ENCODE data around the gene DEGS2.

The DEGS2 gene

DNA sequence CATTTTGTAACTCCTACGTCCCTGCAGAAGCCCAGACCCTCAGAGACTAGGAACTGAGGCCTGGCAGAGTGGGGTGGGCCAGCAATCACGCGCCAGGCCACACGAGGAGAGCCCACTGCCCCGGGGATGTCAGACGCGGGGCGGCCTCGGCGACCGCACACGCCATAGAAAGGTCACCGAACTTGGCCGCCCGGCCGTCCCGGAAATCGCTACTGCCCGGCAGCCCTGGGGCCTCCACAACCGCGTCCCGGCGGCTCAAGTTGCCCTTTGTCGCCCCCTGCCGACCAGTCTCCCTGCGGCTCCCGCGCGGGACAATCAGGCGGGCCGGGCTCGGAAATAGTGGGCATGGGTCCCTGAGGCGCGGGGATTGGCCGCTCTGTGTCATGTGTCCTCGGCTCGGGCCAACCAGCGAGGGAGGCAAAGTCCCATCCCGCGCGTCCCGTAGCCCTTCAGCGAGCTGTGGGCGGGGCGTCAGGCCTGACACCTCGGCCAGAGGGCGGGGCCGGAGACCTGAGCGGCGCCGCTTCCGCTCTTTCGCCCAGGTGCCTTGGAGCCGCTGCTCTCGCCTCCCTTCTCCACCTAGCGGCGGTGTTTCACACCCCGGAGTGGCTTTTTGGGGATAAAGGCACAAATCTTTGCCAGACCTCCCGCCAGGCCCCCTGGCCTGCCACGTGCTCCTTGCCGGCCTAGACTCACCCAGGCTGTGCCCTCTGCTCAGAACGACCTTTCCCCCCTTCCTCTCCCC, 33.4 kb upstream of the DEGS2 start (continued):
- TF ChIP-seq, protein P1, sequence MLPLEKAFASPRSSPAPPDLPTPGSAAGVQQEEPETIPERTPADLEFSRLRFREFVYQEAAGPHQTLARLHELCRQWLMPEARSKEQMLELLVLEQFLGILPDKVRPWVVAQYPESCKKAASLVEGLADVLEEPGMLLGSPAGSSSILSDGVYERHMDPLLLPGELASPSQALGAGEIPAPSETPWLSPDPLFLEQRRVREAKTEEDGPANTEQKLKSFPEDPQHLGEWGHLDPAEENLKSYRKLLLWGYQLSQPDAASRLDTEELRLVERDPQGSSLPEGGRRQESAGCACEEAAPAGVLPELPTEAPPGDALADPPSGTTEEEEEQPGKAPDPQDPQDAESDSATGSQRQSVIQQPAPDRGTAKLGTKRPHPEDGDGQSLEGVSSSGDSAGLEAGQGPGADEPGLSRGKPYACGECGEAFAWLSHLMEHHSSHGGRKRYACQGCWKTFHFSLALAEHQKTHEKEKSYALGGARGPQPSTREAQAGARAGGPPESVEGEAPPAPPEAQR (tag by site-specific recombination; IDR thresholded peaks at IDR 0.05) = no peak
- TF ChIP-seq, protein P2, sequence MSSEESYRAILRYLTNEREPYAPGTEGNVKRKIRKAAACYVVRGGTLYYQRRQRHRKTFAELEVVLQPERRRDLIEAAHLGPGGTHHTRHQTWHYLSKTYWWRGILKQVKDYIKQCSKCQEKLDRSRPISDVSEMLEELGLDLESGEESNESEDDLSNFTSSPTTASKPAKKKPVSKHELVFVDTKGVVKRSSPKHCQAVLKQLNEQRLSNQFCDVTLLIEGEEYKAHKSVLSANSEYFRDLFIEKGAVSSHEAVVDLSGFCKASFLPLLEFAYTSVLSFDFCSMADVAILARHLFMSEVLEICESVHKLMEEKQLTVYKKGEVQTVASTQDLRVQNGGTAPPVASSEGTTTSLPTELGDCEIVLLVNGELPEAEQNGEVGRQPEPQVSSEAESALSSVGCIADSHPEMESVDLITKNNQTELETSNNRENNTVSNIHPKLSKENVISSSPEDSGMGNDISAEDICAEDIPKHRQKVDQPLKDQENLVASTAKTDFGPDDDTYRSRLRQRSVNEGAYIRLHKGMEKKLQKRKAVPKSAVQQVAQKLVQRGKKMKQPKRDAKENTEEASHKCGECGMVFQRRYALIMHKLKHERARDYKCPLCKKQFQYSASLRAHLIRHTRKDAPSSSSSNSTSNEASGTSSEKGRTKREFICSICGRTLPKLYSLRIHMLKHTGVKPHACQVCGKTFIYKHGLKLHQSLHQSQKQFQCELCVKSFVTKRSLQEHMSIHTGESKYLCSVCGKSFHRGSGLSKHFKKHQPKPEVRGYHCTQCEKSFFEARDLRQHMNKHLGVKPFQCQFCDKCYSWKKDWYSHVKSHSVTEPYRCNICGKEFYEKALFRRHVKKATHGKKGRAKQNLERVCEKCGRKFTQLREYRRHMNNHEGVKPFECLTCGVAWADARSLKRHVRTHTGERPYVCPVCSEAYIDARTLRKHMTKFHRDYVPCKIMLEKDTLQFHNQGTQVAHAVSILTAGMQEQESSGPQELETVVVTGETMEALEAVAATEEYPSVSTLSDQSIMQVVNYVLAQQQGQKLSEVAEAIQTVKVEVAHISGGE (tag by site-specific recombination; conservative IDR thresholded peaks at IDR 0.05; ENCODE audit: low read depth) = peak; percentile 75
- no peak for TF ChIP-seq ZNF202 (tag by site-specific recombination; IDR thresholded peaks at IDR 0.05; ENCODE audit: borderline replicate concordance)
- TF ChIP-seq ZNF654 (tag by site-specific recombination; IDR thresholded peaks at IDR 0.05; ENCODE audit: low read depth) = peak; percentile 71
- TF ChIP-seq ZNF549 (tag by site-specific recombination; IDR thresholded peaks at IDR 0.05) = no peak
- TF ChIP-seq ZNF785 (tag by site-specific recombination; IDR thresholded peaks at IDR 0.05) = peak; percentile 64; the same call in 1 of the 2 replicates
- TF ChIP-seq ZNF529 (tag by site-specific recombination; IDR thresholded peaks at IDR 0.05; ENCODE audit: insufficient replicate concordance) = no peak
- TF ChIP-seq ZNF501 (tag by site-specific recombination; IDR thresholded peaks at IDR 0.05) = peak; percentile 73; the same call in 1 of the 2 replicates
- no peak for TF ChIP-seq ZNF544 (tag by site-specific recombination; IDR thresholded peaks at IDR 0.05)
- peak; percentile 74 for TF ChIP-seq ZNF629 (tag by site-specific recombination; IDR thresholded peaks at IDR 0.05)
- peak; percentile 34 for TF ChIP-seq KLF16 (tag by site-specific recombination; IDR thresholded peaks at IDR 0.05)
- TF ChIP-seq, protein P3, sequence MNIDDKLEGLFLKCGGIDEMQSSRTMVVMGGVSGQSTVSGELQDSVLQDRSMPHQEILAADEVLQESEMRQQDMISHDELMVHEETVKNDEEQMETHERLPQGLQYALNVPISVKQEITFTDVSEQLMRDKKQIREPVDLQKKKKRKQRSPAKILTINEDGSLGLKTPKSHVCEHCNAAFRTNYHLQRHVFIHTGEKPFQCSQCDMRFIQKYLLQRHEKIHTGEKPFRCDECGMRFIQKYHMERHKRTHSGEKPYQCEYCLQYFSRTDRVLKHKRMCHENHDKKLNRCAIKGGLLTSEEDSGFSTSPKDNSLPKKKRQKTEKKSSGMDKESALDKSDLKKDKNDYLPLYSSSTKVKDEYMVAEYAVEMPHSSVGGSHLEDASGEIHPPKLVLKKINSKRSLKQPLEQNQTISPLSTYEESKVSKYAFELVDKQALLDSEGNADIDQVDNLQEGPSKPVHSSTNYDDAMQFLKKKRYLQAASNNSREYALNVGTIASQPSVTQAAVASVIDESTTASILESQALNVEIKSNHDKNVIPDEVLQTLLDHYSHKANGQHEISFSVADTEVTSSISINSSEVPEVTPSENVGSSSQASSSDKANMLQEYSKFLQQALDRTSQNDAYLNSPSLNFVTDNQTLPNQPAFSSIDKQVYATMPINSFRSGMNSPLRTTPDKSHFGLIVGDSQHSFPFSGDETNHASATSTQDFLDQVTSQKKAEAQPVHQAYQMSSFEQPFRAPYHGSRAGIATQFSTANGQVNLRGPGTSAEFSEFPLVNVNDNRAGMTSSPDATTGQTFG (tag by site-specific recombination; IDR thresholded peaks at IDR 0.05; ENCODE audit: borderline replicate concordance) = no peak
- TF ChIP-seq ZFP69B (tag by site-specific recombination; IDR thresholded peaks at IDR 0.05) = peak; percentile 46; the same call in 1 of the 2 replicates
- no peak for TF ChIP-seq ZNF140 (tag by site-specific recombination; IDR thresholded peaks at IDR 0.05)
- TF ChIP-seq, protein P4, sequence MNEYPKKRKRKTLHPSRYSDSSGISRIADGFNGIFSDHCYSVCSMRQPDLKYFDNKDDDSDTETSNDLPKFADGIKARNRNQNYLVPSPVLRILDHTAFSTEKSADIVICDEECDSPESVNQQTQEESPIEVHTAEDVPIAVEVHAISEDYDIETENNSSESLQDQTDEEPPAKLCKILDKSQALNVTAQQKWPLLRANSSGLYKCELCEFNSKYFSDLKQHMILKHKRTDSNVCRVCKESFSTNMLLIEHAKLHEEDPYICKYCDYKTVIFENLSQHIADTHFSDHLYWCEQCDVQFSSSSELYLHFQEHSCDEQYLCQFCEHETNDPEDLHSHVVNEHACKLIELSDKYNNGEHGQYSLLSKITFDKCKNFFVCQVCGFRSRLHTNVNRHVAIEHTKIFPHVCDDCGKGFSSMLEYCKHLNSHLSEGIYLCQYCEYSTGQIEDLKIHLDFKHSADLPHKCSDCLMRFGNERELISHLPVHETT (tag by site-specific recombination; IDR thresholded peaks at IDR 0.05) = peak; percentile 68; the same call in 1 of the 2 replicates
- TF ChIP-seq ZFP41 (tag by site-specific recombination; IDR thresholded peaks at IDR 0.05; ENCODE audit: borderline replicate concordance) = no peak
- TF ChIP-seq ZNF404 (tag by site-specific recombination; IDR thresholded peaks at IDR 0.05) = no peak
- no peak for TF ChIP-seq HOXC10 (CRISPR knock-in tag; IDR thresholded peaks at IDR 0.05)
- TF ChIP-seq GLIS1 (tag by site-specific recombination; IDR thresholded peaks at IDR 0.05) = peak; percentile 100
- peak; percentile 60 for TF ChIP-seq SP7 (tag by site-specific recombination; IDR thresholded peaks at IDR 0.05)
- TF ChIP-seq ZFP37 (tag by site-specific recombination; IDR thresholded peaks at IDR 0.05) = 0 out of 2 replicates have a peak, but pooled peaks have one; percentile 47
- TF ChIP-seq SETDB1 (IDR thresholded peaks at IDR 0.05; ENCODE audit: insufficient read length, low read length) = no peak
- no peak for TF ChIP-seq ZNF426 (tag by site-specific recombination; IDR thresholded peaks at IDR 0.05)
- peak; percentile 47; the same call in 1 of the 2 replicates for TF ChIP-seq ZNF610 (tag by site-specific recombination; IDR thresholded peaks at IDR 0.05; ENCODE audit: borderline replicate concordance)
- TF ChIP-seq ZNF658 (tag by site-specific recombination; IDR thresholded peaks at IDR 0.05) = no peak
- TF ChIP-seq ZNF274 (IDR thresholded peaks at IDR 0.05; ENCODE audit: low read length) = no peak
- no peak for TF ChIP-seq ZNF274 (tag by site-specific recombination; IDR thresholded peaks at IDR 0.05; ENCODE audit: borderline replicate concordance)
- TF ChIP-seq, protein P5, sequence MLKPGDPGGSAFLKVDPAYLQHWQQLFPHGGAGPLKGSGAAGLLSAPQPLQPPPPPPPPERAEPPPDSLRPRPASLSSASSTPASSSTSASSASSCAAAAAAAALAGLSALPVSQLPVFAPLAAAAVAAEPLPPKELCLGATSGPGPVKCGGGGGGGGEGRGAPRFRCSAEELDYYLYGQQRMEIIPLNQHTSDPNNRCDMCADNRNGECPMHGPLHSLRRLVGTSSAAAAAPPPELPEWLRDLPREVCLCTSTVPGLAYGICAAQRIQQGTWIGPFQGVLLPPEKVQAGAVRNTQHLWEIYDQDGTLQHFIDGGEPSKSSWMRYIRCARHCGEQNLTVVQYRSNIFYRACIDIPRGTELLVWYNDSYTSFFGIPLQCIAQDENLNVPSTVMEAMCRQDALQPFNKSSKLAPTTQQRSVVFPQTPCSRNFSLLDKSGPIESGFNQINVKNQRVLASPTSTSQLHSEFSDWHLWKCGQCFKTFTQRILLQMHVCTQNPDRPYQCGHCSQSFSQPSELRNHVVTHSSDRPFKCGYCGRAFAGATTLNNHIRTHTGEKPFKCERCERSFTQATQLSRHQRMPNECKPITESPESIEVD (tag by site-specific recombination; IDR thresholded peaks at IDR 0.05) = no peak
- TF ChIP-seq ZNF621 (tag by site-specific recombination; IDR thresholded peaks at IDR 0.05) = no peak

Measured in HEK293 (cell line).